Astrocyte (in vitro differentiated cells and primary cell): ENCODE data around the gene PBX3. TPM values are rescaled to one million over a fixed set of nuclear protein-coding genes. Genes with fewer than 3 reads are reported as not detected.

Experiments used
- DNase-seq: peaks from one replicate; pipeline ENCODE4 v3.0.0-alpha.2; 2010; ENCODE audit warnings: low read depth
- FAIRE-seq: peaks from 2 replicates; lab custom pipeline; 2011; peaks lifted over from hg19 to GRCh38; lab: Jason Lieb, UNC
- H2AFZ ChIP-seq: 2 replicates; pipeline ENCODE4 v1.6.0; 2012; ENCODE audit warnings: low read depth, low read length, inconsistent platforms
- H3K27ac ChIP-seq: 2 replicates; pipeline ENCODE4 v1.5.1; 2011; ENCODE audit warnings: low read depth, low read length, inconsistent platforms
- H3K27me3 ChIP-seq: 2 replicates; pipeline ENCODE4 v1.6.0; 2011; ENCODE audit warnings: low read length, inconsistent platforms; ENCODE audit not compliant: insufficient read depth
- H3K36me3 ChIP-seq: 2 replicates; pipeline ENCODE4 v1.5.1; 2011; ENCODE audit warnings: low read length, inconsistent platforms; ENCODE audit not compliant: insufficient read depth
- H3K4me1 ChIP-seq: 2 replicates; pipeline ENCODE4 v1.5.1; 2011; ENCODE audit warnings: low read length, inconsistent platforms; ENCODE audit not compliant: insufficient read depth
- H3K4me2 ChIP-seq: 2 replicates; pipeline ENCODE4 v1.6.0; 2012; ENCODE audit warnings: low read length, inconsistent platforms
- H3K4me3 ChIP-seq: 2 replicates; pipeline ENCODE4 v1.5.1; 2011; ENCODE audit warnings: low read depth, mild to moderate bottlenecking, low read length, inconsistent platforms; ENCODE audit not compliant: insufficient read depth
- H3K79me2 ChIP-seq: 2 replicates; pipeline ENCODE4 v1.6.0; 2012; ENCODE audit warnings: mild to moderate bottlenecking, low read length, inconsistent platforms; ENCODE audit not compliant: insufficient read depth
- H3K9ac ChIP-seq: 2 replicates; pipeline ENCODE4 v1.6.0; 2012; ENCODE audit warnings: mild to moderate bottlenecking, low read length, inconsistent platforms
- H3K9me3 ChIP-seq: 2 replicates; pipeline ENCODE4 v1.5.1; 2012; ENCODE audit warnings: low read depth, mild to moderate bottlenecking, low read length, inconsistent platforms; ENCODE audit not compliant: insufficient read depth
- H4K20me1 ChIP-seq: 2 replicates; pipeline ENCODE4 v1.6.0; 2012; ENCODE audit warnings: low read length, inconsistent platforms; ENCODE audit not compliant: insufficient read depth
- H3K27ac Mint-ChIP-seq: one replicate; pipeline ENCODE4 v1.8.0; 2021; ENCODE audit warnings: mild to moderate bottlenecking, mixed read lengths; ENCODE audit not compliant: unreplicated experiment
- H3K27me3 Mint-ChIP-seq: one replicate; pipeline ENCODE4 v1.8.0; 2021; ENCODE audit warnings: low read depth, mixed read lengths; ENCODE audit not compliant: unreplicated experiment
- H3K36me3 Mint-ChIP-seq: one replicate; pipeline ENCODE4 v1.8.0; 2021; ENCODE audit warnings: low read depth, mixed read lengths; ENCODE audit not compliant: unreplicated experiment
- H3K4me1 Mint-ChIP-seq: one replicate; pipeline ENCODE4 v1.8.0; 2021; ENCODE audit warnings: low read depth, mixed read lengths; ENCODE audit not compliant: unreplicated experiment
- H3K4me3 Mint-ChIP-seq: one replicate; pipeline ENCODE4 v1.8.0; 2021; ENCODE audit warnings: mild to moderate bottlenecking, moderate library complexity, mixed read lengths; ENCODE audit not compliant: unreplicated experiment
- H3K9me3 Mint-ChIP-seq: one replicate; pipeline ENCODE4 v1.8.0; 2021; ENCODE audit warnings: mild to moderate bottlenecking, mixed read lengths; ENCODE audit not compliant: unreplicated experiment
- EZH2 ChIP-seq: IDR thresholded peaks from 2 replicates; pipeline ENCODE4 v1.6.1; 2012; ENCODE audit warnings: mild to moderate bottlenecking, low read length, inconsistent platforms; ENCODE audit not compliant: insufficient read depth
- total RNA-seq: library from RNA; stranded (reverse); gene quantifications from 2 replicates; pipeline ENCODE4 v1.2.1, GENCODE V29; 2021
- TF ChIP-seq, protein P1 (sequence below): IDR thresholded peaks from 2 replicates; pipeline ENCODE4 v1.5.1; 2011; ENCODE audit warnings: low read depth, mild to moderate bottlenecking, inconsistent platforms, low read length, moderate library complexity; ENCODE audit not compliant: insufficient read depth

The PBX3 gene
- total RNA-seq, 1 donor from 2014 or later: 51.2 TPM

DNA sequence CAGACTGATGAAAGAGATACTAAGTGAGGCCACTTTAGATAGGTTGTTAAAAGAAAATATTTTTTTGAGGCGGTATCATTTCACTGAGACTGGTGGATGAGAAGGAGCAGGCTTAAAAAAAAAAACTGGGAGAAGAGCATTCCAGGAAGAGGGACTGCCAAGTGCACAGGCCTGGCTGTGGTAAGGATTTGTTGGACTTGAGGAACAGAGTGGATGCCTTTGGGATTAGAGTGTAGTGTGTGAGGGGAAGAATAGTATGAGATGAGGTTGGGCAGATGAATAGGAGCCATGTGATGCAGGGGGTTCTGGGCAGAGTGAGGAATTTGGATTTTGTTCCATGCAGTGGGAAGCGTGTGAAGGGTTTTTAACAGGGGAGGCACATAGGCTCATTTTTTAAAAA lies 57.9 kb downstream of the PBX3 start:
- Histone ChIP-seq H4K20me1 (peaks cover 14% of the 10 kb centered on the region), H3K36me3 (no peaks in the 10 kb centered on the region), H3K4me2 (peak overlapping the region; percentile 13), H2AFZ (no peak overlapping the region), H3K4me3 (no peak overlapping the region), H3K4me1 (peaks cover 4% of the 10 kb centered on the region), H3K27ac (peak overlapping the region; percentile 46), H3K9ac (no peak overlapping the region), H3K9me3 (no peaks in the 10 kb centered on the region), H3K79me2 (peaks cover 37% of the 10 kb centered on the region), H3K27me3 (no peaks in the 10 kb centered on the region)
- FAIRE-seq: no peak
- no peaks in the 10 kb centered on the region for H3K9me3 Mint-ChIP-seq
- DNase-seq: peak; percentile 97
- TF ChIP-seq EZH2: no peak
- TF ChIP-seq, protein P1, sequence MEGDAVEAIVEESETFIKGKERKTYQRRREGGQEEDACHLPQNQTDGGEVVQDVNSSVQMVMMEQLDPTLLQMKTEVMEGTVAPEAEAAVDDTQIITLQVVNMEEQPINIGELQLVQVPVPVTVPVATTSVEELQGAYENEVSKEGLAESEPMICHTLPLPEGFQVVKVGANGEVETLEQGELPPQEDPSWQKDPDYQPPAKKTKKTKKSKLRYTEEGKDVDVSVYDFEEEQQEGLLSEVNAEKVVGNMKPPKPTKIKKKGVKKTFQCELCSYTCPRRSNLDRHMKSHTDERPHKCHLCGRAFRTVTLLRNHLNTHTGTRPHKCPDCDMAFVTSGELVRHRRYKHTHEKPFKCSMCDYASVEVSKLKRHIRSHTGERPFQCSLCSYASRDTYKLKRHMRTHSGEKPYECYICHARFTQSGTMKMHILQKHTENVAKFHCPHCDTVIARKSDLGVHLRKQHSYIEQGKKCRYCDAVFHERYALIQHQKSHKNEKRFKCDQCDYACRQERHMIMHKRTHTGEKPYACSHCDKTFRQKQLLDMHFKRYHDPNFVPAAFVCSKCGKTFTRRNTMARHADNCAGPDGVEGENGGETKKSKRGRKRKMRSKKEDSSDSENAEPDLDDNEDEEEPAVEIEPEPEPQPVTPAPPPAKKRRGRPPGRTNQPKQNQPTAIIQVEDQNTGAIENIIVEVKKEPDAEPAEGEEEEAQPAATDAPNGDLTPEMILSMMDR: no peak
- H3K27ac Mint-ChIP-seq: no peak overlapping the region
- peaks cover 2% of the 10 kb centered on the region for H3K4me1 Mint-ChIP-seq
- H3K36me3 Mint-ChIP-seq: no peaks in the 10 kb centered on the region
- no peaks in the 10 kb centered on the region for H3K27me3 Mint-ChIP-seq
- H3K4me3 Mint-ChIP-seq: no peak overlapping the region

DNA sequence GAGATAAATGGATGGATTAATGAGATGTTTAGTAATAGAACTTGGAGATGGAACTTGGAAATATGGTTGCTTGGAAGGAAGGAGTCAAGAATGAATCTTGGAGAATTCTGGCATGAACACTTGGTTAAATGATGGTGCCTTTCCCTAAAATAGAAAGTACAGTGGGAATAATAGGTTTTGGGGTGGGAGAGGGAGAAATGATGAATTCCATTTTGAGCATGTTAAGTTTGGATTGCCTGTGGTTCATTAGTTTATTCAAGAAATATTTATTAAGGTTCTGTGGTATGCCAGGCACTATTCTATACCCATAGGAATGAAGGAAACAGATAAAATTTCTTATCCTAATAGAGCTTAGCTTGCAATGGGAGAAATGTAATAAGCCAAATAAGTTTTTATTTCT lies 58.4 kb downstream of the PBX3 start:
- Histone ChIP-seq H3K9ac (no peak overlapping the region), H4K20me1 (peaks cover 15% of the 10 kb centered on the region), H3K4me3 (no peak overlapping the region), H3K79me2 (peaks cover 39% of the 10 kb centered on the region), H3K9me3 (no peaks in the 10 kb centered on the region), H3K27ac (peak overlapping the region; percentile 46), H3K4me2 (peak overlapping the region; percentile 13), H3K4me1 (peaks cover 4% of the 10 kb centered on the region), H2AFZ (no peak overlapping the region), H3K36me3 (no peaks in the 10 kb centered on the region), H3K27me3 (no peaks in the 10 kb centered on the region)
- H3K36me3 Mint-ChIP-seq: no peaks in the 10 kb centered on the region
- no peak overlapping the region for H3K4me3 Mint-ChIP-seq
- H3K4me1 Mint-ChIP-seq: peaks cover 2% of the 10 kb centered on the region
- no peak overlapping the region for H3K27ac Mint-ChIP-seq
- FAIRE-seq (no peak), DNase-seq (peak; percentile 20)
- no peaks in the 10 kb centered on the region for H3K9me3 Mint-ChIP-seq
- TF ChIP-seq, protein P1: no peak
- TF ChIP-seq EZH2: no peak
- no peaks in the 10 kb centered on the region for H3K27me3 Mint-ChIP-seq

DNA sequence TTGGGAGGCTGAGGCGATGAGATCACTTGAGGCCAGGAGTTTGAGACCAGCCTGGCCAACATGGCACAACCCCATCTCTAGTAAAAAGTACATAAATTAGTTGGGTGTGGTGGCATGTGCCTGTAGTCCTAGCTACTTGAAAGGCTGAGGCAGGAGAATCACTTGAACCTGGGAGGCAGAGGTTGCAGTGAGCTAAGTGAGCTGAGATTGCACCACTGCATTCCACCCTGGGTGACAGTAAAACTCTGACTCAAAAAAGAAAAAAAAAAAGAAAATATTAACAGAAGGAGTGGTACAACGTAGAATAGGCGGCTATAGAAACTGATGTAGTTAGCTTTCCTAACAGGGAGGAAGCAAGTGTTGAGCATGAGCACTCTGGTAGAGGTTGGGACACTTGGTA lies 59.9 kb downstream of the PBX3 start:
- H3K27me3 Mint-ChIP-seq: no peaks in the 10 kb centered on the region
- no peaks in the 10 kb centered on the region for H3K36me3 Mint-ChIP-seq
- FAIRE-seq (no peak), DNase-seq (peak; percentile 45)
- no peak overlapping the region for H3K27ac Mint-ChIP-seq
- Histone ChIP-seq H3K4me3 (no peak overlapping the region), H2AFZ (no peak overlapping the region), H3K36me3 (no peaks in the 10 kb centered on the region), H3K9me3 (no peaks in the 10 kb centered on the region), H3K79me2 (peaks cover 41% of the 10 kb centered on the region), H4K20me1 (peaks cover 18% of the 10 kb centered on the region), H3K27me3 (no peaks in the 10 kb centered on the region), H3K4me2 (no peak overlapping the region), H3K4me1 (peaks cover 4% of the 10 kb centered on the region), H3K27ac (no peak overlapping the region), H3K9ac (no peak overlapping the region)
- no peak for TF ChIP-seq EZH2
- TF ChIP-seq, protein P1: no peak
- H3K4me1 Mint-ChIP-seq: peaks cover 2% of the 10 kb centered on the region
- no peaks in the 10 kb centered on the region for H3K9me3 Mint-ChIP-seq
- no peak overlapping the region for H3K4me3 Mint-ChIP-seq
